Mammary epithelial cell (primary cell): ENCODE data around the gene MTCH1.

Experiments
- EZH2 ChIP-seq: IDR thresholded peaks from 2 replicates; pipeline ENCODE4 v1.6.1; 2012; ENCODE audit warnings: low read length, inconsistent platforms, borderline replicate concordance
- TF ChIP-seq, protein P1 (sequence below), 2 donors: IDR thresholded peaks in 1 of 2; conservative IDR thresholded peaks in 1 of 2; 2 replicates each; pipeline ENCODE4 v1.5.1; 2011 to 2012; ENCODE audit warnings: inconsistent platforms in 2 of 2, low read length in 2 of 2, mild to moderate bottlenecking in 2 of 2, control low read depth in 1 of 2, low read depth in 1 of 2; ENCODE audit not compliant: insufficient read depth in 1 of 2; ENCODE audit errors: extremely low read depth in 1 of 2

DNA sequence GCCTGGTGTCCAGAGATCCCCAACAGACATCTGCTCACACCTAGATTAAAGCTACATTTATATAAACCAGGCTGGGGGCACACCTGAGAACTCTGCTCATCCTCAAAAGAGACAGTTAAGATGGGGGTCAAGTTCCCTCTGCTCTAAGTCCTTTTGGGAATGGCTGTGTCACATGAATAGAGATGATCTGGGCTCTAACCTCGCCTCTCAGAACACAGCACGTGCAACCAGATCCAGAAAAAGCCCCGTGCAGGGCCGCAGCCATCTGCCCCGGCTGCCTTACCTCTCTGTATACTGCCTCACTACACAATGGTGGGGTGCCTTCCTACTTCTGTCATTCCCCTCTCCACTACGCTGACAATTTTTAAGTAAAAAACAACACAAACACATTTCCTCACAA is 5.9 kb downstream of the MTCH1 start:
- TF ChIP-seq, protein P1, sequence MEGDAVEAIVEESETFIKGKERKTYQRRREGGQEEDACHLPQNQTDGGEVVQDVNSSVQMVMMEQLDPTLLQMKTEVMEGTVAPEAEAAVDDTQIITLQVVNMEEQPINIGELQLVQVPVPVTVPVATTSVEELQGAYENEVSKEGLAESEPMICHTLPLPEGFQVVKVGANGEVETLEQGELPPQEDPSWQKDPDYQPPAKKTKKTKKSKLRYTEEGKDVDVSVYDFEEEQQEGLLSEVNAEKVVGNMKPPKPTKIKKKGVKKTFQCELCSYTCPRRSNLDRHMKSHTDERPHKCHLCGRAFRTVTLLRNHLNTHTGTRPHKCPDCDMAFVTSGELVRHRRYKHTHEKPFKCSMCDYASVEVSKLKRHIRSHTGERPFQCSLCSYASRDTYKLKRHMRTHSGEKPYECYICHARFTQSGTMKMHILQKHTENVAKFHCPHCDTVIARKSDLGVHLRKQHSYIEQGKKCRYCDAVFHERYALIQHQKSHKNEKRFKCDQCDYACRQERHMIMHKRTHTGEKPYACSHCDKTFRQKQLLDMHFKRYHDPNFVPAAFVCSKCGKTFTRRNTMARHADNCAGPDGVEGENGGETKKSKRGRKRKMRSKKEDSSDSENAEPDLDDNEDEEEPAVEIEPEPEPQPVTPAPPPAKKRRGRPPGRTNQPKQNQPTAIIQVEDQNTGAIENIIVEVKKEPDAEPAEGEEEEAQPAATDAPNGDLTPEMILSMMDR (conservative IDR thresholded peaks at IDR 0.05 in 1 of 2, IDR thresholded peaks at IDR 0.05 in 1 of 2; ENCODE audit: extremely low read depth in 1 of 2, insufficient read depth in 1 of 2, low read depth in 1 of 2, low read length in 2 of 2), result no peak
- no peak for TF ChIP-seq EZH2
